PC-3 (cell line): Measurements from ENCODE around the gene NSDHL.

ENCODE experiments used
- CTCF ChIP-seq: fragments of 300-600 bp; sonication (generic); conservative IDR thresholded peaks from 2 replicates; pipeline ENCODE4 v1.5.1; 2017; ENCODE audit warnings: antibody characterized with exemption, low read depth, mild to moderate bottlenecking, low read length
- EZH2 ChIP-seq: fragments of 300-600 bp; sonication (generic); IDR thresholded peaks from one replicate; pipeline ENCODE4 v1.6.1; 2017; ENCODE audit warnings: antibody characterized with exemption, mild to moderate bottlenecking, low read length; ENCODE audit not compliant: unreplicated experiment
- EZH2phosphoT487 ChIP-seq: fragments of 300-600 bp; sonication (generic); IDR thresholded peaks from 2 replicates; pipeline ENCODE4 v1.6.1; 2018; ENCODE audit warnings: mild to moderate bottlenecking, antibody characterized with exemption, low read length, borderline replicate concordance

- TF ChIP-seq CTCF (no peak), EZH2 (no peak), EZH2phosphoT487 (no peak)
Observed at GRCh38 chrX:152814048-152814447, 16.8 kb upstream of the NSDHL start.
